Measurements from ENCODE around the gene EML5. TPM values are rescaled to one million over a fixed set of nuclear protein-coding genes. Genes with fewer than 3 reads are reported as not detected.
"Not testable (repeated sequence)": the region's sequence is repeated elsewhere in the genome, so short reads cannot be mapped to it uniquely, and the experiment has no call there.

EML5 gene
- total RNA-seq, 1 experiment from 2014 or later = 0.06 TPM

DNA sequence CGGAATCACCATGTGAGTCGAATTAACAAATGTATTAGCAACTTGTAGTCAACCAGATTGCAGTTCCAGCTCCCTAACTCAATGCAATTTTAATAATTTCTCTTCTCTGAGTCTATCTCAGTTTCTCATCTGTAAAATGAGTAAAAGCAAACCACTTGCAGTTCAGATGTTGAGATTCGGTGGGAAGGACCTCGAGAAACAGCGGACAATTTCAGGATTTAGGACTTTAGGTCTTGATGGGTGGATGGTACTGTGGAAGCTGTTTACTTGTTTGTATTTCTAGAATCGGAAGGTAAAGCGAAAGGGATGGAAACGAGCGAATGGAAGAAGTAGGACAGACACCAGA is 31.2 kb upstream of the EML5 start:
- H3K4me1 ChIP-seq = peaks cover 3% of the 10 kb centered on the region; the same call in 1 of the 2 replicates
- no peaks in the 10 kb centered on the region for H3K9me3 ChIP-seq (replicated peaks)
- H3K27ac ChIP-seq = peak overlapping the region; percentile 89
- no peaks in the 10 kb centered on the region for H3K36me3 ChIP-seq
- 0 out of 2 replicates have a peak, but pooled peaks cover 5% of the 10 kb centered on the region for H3K27me3 ChIP-seq
- H3K4me3 ChIP-seq = peak overlapping the region; percentile 64
- DNase-seq = no peak

DNA sequence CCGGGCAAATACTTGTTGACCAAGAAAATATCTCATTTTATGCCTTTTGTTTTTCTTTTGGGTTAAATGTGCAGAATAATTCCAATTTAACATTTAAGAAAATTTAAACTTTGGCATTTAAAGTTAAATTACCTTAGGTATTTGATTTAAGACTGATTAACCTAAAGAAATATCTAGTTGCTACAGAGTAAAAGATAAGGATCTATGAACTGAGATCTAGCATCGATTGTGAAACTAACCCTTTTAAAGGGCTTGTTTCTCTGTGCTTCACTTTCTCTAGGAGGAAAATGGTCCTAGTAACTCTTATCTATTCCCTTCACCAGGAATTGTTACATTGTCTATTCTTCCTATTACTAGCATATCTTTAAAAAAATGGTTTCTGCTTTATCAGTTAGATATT is 29.1 kb upstream of the EML5 start:
- H3K27ac ChIP-seq = no peak overlapping the region

DNA sequence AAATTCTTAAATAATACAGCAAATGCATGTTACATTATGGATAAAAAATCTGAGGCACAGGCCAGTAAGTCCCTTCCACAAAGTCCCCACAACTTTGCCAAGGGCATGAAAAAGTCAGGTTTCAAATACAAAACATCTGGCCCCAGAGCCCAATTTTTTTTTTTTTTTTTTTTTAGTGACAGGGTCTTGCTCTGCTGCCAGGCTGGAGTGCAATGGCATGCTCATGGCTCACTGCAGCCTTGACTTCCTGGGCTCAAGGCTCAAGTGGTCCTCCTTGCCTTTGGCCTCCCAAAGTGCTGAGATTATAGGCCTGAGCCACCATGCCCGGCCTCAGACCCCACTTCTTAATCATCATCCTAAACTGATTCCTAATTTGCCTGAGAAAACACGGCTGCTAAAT is 28.6 kb upstream of the EML5 start:
- peaks cover 3% of the 10 kb centered on the region; the same call in 1 of the 2 replicates for H3K4me1 ChIP-seq
- H3K27me3 ChIP-seq = 0 out of 2 replicates have a peak, but pooled peaks cover 5% of the 10 kb centered on the region
- no peak overlapping the region for H3K4me3 ChIP-seq
- DNase-seq = no peak
- no peaks in the 10 kb centered on the region for H3K9me3 ChIP-seq (replicated peaks)
- H3K27ac ChIP-seq = no peak overlapping the region
- no peaks in the 10 kb centered on the region for H3K36me3 ChIP-seq

More for the DNA sequence above, 29.1 kb upstream of the EML5 start:
- Histone ChIP-seq H3K4me1 (peaks cover 3% of the 10 kb centered on the region; the same call in 1 of the 2 replicates), H3K9me3 (replicated peaks) (no peaks in the 10 kb centered on the region), H3K36me3 (no peaks in the 10 kb centered on the region), H3K27me3 (0 out of 2 replicates have a peak, but pooled peaks cover 5% of the 10 kb centered on the region), H3K4me3 (no peak overlapping the region)
- DNase-seq = no peak

DNA sequence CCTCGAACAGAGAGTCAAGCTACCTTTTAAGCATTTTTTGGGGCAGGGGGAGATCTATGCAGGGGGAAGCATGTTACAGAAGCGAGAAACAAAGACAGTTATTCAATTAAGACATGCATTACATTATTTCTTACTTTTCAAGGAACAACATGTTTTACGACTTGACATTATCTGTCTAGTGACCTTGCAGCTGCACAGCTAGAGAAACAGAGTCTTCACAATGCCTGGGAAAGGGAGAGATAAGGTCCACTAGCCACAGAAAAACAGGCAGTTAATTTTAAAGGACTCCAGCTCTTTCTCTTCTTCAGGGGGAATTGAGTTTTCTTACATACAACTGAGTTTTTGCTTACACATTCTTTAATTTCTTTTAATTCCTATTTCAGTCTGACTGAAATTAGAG is 26.9 kb upstream of the EML5 start:
- not testable (repeated sequence) for H3K27me3 ChIP-seq; H3K4me3 ChIP-seq; H3K9me3 ChIP-seq (replicated peaks); DNase-seq; H3K36me3 ChIP-seq; H3K4me1 ChIP-seq; H3K27ac ChIP-seq

DNA sequence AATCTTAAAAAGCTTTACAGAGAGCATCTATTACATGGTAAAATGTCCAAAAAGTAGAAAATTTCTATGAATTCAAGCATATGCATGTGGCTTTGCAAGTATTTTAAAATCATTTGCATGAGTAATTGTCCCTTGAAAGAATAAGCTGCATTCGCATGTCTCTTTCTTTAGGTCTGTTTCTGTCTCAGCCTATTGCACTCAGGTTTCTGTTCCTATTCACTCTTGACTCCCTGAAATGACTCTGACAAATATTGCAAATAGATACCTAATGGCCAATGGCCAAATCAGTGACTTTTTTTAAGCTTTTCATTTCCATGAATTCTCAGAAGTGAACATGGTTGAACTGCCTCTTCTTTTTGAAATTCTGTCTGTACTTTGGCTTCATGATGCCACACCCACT is 25.3 kb upstream of the EML5 start:
- no peak overlapping the region for H3K27ac ChIP-seq

DNA sequence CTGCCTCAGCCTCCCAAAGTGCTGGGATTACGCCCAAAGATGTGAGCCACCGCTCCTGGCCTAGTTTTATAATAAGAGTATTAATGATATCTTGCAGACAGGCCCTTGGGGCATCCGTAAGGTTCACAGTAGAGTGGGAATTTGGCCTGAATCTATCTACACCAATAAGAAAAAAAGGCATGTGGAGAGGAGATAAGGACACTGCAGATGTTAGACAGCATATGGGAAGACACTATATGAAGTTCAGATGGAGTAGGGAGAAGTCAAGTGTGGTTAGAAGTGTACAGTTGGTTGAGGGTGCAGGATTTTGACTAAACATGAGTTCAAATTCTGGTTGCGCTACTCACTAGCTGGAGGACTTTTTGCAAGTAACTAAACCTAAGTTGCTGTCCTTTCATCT is 23.2 kb upstream of the EML5 start:
- Histone ChIP-seq H3K9me3 (replicated peaks) (no peaks in the 10 kb centered on the region), H3K27me3 (no peaks in the 10 kb centered on the region), H3K4me1 (no peaks in the 10 kb centered on the region), H3K4me3 (no peak overlapping the region), H3K27ac (no peak overlapping the region), H3K36me3 (no peaks in the 10 kb centered on the region)
- no peak for DNase-seq

More for the DNA sequence above, 25.3 kb upstream of the EML5 start:
- Histone ChIP-seq H3K27me3 (0 out of 2 replicates have a peak, but pooled peaks cover 5% of the 10 kb centered on the region), H3K4me1 (no peaks in the 10 kb centered on the region), H3K4me3 (no peak overlapping the region), H3K9me3 (replicated peaks) (no peaks in the 10 kb centered on the region), H3K36me3 (no peaks in the 10 kb centered on the region)
- DNase-seq = no peak

DNA sequence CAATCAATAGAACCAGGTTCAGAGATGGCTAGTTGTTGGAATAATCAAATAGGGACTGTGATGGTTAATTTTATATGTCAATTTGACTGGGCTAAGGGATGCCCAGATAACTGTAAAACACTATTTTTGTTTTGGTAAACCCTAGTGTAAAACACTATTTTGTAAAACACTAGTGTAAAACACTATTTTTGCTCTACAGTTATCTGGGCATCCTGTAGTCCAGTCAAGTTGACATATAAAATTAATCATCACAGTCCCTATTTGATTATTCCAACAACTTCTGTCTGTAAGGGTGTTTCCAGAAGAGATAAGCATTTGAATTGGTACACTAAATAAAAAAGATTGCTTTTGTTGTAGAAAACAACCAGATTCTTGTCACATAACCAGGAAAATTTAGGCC is 15.6 kb upstream of the EML5 start:
- no peaks in the 10 kb centered on the region for H3K9me3 ChIP-seq (replicated peaks)
- no peak overlapping the region for H3K27ac ChIP-seq
- no peak for DNase-seq
- no peaks in the 10 kb centered on the region for H3K4me1 ChIP-seq
- H3K4me3 ChIP-seq = no peak overlapping the region
- H3K27me3 ChIP-seq = no peaks in the 10 kb centered on the region
- H3K36me3 ChIP-seq = no peaks in the 10 kb centered on the region

DNA sequence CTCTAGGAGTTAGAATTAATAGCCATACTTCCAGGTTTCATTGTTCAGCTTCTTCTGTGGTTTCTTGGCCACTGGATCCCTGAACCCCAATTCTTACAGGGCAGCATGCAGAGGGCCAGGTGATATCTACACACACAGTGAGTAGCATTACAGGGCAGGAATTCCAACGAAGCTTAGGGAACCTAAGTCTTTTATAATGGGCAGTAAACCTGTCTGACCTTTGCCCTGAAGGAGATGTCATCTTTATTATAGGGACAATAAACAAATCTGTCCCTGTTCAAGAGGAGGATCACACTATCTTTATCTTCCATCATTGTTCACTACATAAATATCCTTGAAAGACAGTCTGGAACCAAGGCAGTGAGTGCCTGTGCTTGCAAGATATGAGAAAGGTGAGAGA is 11.7 kb upstream of the EML5 start:
- Histone ChIP-seq H3K36me3 (no peaks in the 10 kb centered on the region), H3K4me3 (no peak overlapping the region), H3K4me1 (no peaks in the 10 kb centered on the region), H3K27ac (no peak overlapping the region), H3K27me3 (no peaks in the 10 kb centered on the region), H3K9me3 (replicated peaks) (no peaks in the 10 kb centered on the region)
- no peak for DNase-seq

DNA sequence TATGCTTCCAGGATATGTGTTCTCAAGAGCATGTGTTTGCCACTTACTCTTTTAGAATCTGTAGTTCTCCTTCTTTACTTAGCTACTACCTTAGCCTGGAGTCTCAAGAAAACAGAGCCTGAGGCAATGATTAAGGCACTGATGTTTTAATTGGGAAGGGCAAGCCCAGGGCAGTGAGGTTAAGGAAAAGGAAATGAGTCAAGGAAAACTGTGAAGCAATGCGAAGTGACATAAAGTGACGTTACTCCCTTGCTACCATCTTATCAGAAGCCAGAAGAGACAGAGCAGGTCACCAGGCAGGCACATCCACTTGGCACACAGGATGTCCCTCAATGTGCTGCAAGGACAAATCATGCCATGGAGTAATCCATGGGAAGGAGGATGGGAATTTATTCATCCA is 11.3 kb upstream of the EML5 start:
- no peak overlapping the region for H3K4me3 ChIP-seq
- H3K9me3 ChIP-seq (replicated peaks) = no peaks in the 10 kb centered on the region
- no peak overlapping the region for H3K27ac ChIP-seq
- no peaks in the 10 kb centered on the region for H3K27me3 ChIP-seq
- no peak for DNase-seq
- H3K4me1 ChIP-seq = no peaks in the 10 kb centered on the region
- no peaks in the 10 kb centered on the region for H3K36me3 ChIP-seq

DNA sequence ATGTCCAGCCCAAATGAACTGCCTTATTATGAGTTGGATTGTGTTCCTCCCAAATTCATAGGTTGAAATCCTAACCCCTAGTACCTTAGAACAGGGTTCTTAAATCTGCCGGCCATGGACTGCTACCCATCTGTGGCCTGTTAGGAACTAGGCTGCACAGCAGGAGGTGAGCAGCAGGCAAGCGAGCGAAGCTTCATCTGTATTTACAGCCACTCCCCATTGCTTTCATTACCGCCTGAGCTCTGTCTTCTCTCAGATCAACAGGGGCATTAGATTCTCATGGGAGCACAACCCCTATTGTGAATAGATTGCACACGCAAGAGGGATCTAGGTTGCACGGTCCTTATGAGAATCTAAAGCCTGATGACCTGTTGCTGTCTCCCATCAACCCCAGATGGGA is 9.8 kb upstream of the EML5 start:
- Histone ChIP-seq H3K4me3 (no peak overlapping the region), H3K27me3 (no peaks in the 10 kb centered on the region), H3K4me1 (no peaks in the 10 kb centered on the region), H3K9me3 (replicated peaks) (no peaks in the 10 kb centered on the region), H3K27ac (no peak overlapping the region), H3K36me3 (no peaks in the 10 kb centered on the region)
- no peak for DNase-seq

DNA sequence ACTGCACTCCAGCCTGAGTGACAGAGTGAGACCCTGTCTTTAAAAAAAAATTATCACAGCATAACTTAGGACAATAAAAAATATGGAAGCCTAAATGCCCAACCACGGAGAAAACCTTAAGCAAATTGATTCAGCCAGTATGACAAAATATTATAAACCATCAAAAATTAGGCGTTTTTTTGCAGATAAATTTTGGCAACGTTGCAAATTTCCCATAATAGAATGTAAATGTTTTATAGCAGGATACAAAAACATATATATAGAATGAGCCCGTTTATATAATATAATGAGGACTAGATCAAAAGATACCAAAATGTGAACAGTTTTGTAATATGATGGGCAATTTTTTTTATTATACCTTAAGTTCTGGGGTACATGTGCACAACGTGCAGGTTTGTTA is 6.8 kb upstream of the EML5 start:
- no peak overlapping the region for H3K4me3 ChIP-seq
- H3K27me3 ChIP-seq = no peaks in the 10 kb centered on the region
- H3K9me3 ChIP-seq (replicated peaks) = no peaks in the 10 kb centered on the region

DNA sequence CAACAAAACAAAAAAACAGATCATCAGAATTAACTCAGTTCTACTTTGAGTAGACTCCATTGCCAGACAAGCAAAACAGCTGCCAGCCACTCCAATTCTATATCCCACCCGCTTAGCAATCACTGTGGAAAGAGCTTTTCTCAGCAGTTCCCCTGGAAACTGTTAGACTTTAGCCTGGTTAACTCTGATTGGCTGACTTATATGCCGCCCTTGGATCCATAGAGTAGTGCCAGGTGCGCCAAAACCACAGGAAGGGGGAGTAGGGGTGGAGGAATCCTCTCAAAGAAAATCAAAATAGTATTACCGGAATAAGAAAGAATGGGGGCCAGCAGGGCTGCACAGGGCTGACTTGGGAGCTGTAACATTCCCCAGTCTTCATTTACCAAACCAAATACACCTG is 5.4 kb upstream of the EML5 start:
- H3K36me3 ChIP-seq = no peaks in the 10 kb centered on the region
- no peaks in the 10 kb centered on the region for H3K9me3 ChIP-seq (replicated peaks)
- H3K27me3 ChIP-seq = no peaks in the 10 kb centered on the region
- no peak overlapping the region for H3K27ac ChIP-seq
- peak in 1 of 2 experiments; percentile 11 for DNase-seq
- no peaks in the 10 kb centered on the region for H3K4me1 ChIP-seq
- no peak overlapping the region for H3K4me3 ChIP-seq

More for the DNA sequence above, 6.8 kb upstream of the EML5 start:
- no peak for DNase-seq
- no peaks in the 10 kb centered on the region for H3K4me1 ChIP-seq
- no peaks in the 10 kb centered on the region for H3K36me3 ChIP-seq
- H3K27ac ChIP-seq = no peak overlapping the region

DNA sequence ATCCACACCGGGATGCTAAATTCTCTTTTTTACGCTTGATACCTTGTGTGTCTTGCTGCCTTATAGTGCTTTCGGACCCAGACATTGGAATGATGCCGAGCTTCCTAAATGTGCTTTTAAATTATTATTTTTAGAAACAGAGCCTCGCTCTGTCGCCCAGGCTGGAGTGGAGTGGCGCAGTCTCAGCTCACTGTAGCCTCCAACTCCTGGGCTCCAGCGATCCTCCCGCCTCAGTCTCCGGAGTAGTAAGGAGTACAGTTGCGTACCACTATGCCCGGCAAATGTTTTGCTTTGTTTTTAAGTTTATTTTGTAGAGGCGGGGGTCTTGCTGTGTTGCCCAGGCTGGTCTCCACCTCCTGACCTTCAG is 489 bp upstream of the EML5 start:
- no peak for DNase-seq
- no peaks in the 10 kb centered on the region for H3K4me1 ChIP-seq
- H3K4me3 ChIP-seq = peak overlapping the region; percentile 60
- no peaks in the 10 kb centered on the region for H3K9me3 ChIP-seq (replicated peaks)
- H3K36me3 ChIP-seq = no peaks in the 10 kb centered on the region
- no peak overlapping the region for H3K27ac ChIP-seq
- peaks cover 9% of the 10 kb centered on the region for H3K27me3 ChIP-seq

DNA sequence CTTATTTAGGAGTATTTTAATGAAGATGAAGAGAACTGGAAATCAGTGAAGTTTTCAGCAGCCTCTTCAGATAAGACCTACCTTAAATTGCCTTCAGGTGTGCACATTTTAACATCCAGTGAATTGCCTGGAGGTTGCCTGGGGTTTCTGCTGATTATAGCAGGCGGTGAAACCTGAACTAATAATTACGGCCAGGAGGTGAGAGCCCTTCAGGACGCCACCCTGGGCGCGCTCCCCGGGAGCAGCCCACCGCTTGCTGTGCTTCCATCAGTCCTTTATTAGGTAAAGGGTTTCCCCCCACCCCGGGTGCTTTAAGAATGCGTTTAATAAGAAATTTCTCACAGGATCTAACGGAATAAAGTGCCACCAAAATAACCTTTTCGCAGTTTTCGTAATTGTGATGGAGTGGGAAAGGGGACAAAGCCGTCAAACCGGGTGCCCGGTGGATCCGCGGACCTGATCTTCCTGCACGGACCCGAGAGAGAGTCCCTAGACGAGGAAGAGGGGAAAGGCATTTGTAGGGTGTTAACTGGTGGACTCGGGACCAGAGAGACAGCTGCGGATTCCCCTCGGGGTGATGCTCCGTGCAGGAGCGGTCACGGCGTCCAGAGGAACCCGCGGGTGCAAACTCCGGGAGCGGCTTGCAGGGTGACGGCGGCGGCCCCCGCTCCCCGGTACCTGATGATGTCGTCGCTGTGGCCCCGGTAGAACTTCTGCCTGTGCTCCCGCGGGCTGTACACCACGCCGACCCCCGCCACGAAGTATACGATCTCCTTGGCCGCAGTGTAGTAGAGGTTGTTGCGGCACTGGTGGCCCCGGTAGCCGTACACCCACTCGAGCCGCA is 902 bp downstream of the EML5 start:
- peaks cover 9% of the 10 kb centered on the region for H3K27me3 ChIP-seq
- no peak overlapping the region for H3K27ac ChIP-seq
- peak overlapping the region; percentile 60 for H3K4me3 ChIP-seq
- peak in 1 of 2 experiments; percentile 3 for DNase-seq
- H3K4me1 ChIP-seq = no peaks in the 10 kb centered on the region
- no peaks in the 10 kb centered on the region for H3K9me3 ChIP-seq (replicated peaks)
- no peaks in the 10 kb centered on the region for H3K36me3 ChIP-seq

DNA sequence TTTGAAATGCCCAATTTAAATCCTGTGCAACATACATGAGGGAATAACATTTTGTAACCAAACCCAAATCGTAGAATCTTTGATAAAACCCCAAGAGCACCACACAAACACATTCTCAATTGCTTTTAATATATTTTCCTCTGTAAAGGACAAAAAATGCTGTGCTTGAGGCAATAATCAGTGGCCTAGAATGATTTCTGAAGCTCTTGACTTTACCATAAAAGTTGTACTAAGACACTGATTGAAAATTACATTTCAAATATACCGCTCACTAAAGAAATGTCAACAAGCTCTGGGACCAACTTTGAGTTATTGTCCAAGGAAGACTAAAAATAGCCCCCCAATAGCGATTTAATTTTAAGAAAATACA is 1.5 kb downstream of the EML5 start:
- DNase-seq = no peak
- H3K27me3 ChIP-seq = peaks cover 9% of the 10 kb centered on the region
- H3K36me3 ChIP-seq = no peaks in the 10 kb centered on the region
- no peak overlapping the region for H3K4me3 ChIP-seq
- no peaks in the 10 kb centered on the region for H3K9me3 ChIP-seq (replicated peaks)
- H3K27ac ChIP-seq = no peak overlapping the region
- H3K4me1 ChIP-seq = no peaks in the 10 kb centered on the region

Data from SJCRH30 (cell line).